Esophagus squamous epithelium (tissue), 5 donors: Measurements from ENCODE around the gene RGMA. TPM values are rescaled to one million over a fixed set of nuclear protein-coding genes. Genes with fewer than 3 reads are reported as not detected.
"Not testable (repeated sequence)": the region's sequence is repeated elsewhere in the genome, so short reads cannot be mapped to it uniquely, and the experiment has no call there.

Experiments used
- DNase-seq: peaks from one replicate; lab custom pipeline; 2025; lab: John Stamatoyannopoulos, UW
- H3K27ac ChIP-seq, 4 donors: fragments of 200-600 bp; sonication (generic); one replicate each; pipeline ENCODE4 v1.5.1; 2016 to 2019; ENCODE audit warnings: mild to moderate bottlenecking in 1 of 4
- H3K27me3 ChIP-seq, 4 donors: fragments of 200-600 bp; sonication (generic); 1 replicate in 3 of 4; 2 replicates in 1 of 4; pipeline versions ENCODE4 v1.5.1 to v1.6.0; 2017 to 2021; ENCODE audit warnings: antibody characterized with exemption in 1 of 4
- H3K36me3 ChIP-seq, 3 donors: fragments of 200-600 bp; sonication (generic); one replicate each; pipeline ENCODE4 v1.5.1; 2016 to 2019
- H3K4me1 ChIP-seq, 3 donors: fragments of 200-600 bp; sonication (generic); one replicate each; pipeline ENCODE4 v1.5.1; 2017 to 2019
- H3K4me3 ChIP-seq, 4 donors: fragments of 200-600 bp; sonication (generic); 1 replicate in 3 of 4; 2 replicates in 1 of 4; pipeline ENCODE4 v1.5.1; 2016 to 2019; ENCODE audit warnings: mild to moderate bottlenecking in 2 of 4, moderate library complexity in 1 of 4
- H3K9me3 ChIP-seq, 3 donors: fragments of 200-600 bp; sonication (generic); one replicate each; pipeline ENCODE4 v1.5.1; 2016 to 2019
- POLR2A ChIP-seq, 4 donors: fragments of 450-650 bp; IDR thresholded peaks; one replicate each; pipeline ENCODE4 v1.6.1; 2017; ENCODE audit warnings: antibody characterized with exemption in 4 of 4, mild to moderate bottlenecking in 4 of 4, moderate library complexity in 3 of 4
- WGBS, 2 donors: methylation state at CpG; one replicate each; pipeline ENCODE4 v1.1.5; 2018; 5-methylcytosine and 5-hydroxymethylcytosine counted together
- intact Hi-C: fragments of 100-400 bp; cut with DNase I; formaldehyde crosslinking; loops from one replicate; pipeline ENCODE4 v1.15.0; 2022
- total RNA-seq, 4 donors: library from RNA; depleted of rRNA; stranded (reverse); fragments of >200 nt; gene quantifications; one replicate each; pipeline ENCODE4 v1.1.0, GENCODE V29; 2016
- TF ChIP-seq, protein P1 (sequence below), 6 experiments: fragments of 450-650 bp in 4 of 6; fragments of 200-600 bp in 2 of 6; sonication (generic) in 2 of 6; IDR thresholded peaks; one replicate each; pipeline ENCODE4 v1.5.1; 2016 to 2019; ENCODE audit warnings: antibody characterized with exemption in 6 of 6, mild to moderate bottlenecking in 4 of 6, moderate library complexity in 4 of 6
- donor health status: DM: yes; HTN: yes; CAD: no.

RGMA gene
- total RNA-seq, 4 donors from 2014 or later, result 18.8 to 74.7 (median 47.1) TPM

DNA sequence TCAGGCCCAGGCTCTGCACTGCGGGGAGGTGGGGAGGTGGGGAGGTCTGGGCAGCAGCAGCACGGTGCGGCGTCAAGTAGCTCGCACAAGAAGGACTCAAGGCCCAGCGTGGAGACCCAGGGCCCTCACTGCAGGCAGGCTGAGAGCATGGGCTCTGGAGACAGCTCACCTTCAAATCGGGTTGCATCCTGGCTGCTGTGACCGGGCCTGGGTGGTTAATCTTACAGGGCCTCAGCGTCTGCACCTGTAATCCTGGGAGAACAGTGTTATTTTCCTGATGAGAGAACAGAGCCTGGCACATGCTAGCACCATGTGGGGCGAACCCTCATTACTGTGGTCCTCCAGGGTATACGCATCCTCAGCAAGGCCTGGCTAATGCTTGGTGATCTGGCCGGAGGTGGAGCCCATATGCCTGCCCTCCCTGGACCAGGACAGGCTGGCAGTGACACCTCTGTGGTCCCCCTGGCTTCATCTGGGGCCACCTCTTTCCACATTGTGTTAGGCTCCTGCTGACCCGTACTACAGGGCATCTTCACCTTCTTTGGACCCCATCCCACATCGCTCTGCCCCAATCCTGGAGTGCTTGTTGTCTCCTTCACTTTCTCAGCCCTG lies 55.5 kb downstream of the RGMA start:
- WGBS, 2 donors, result 88 to 93% methylated on average over 7 to 8 of the region's 14 CpGs
- H3K4me1 ChIP-seq, result peaks cover 40 to 59% (median 44%) of the 10 kb centered on the region in 3 donors
- H3K4me3 ChIP-seq, result no peak overlapping the region
- no peaks in the 10 kb centered on the region for H3K36me3 ChIP-seq
- DNase-seq, result no peak
- no peak for TF ChIP-seq POLR2A (IDR thresholded peaks at IDR 0.05)
- TF ChIP-seq, protein P1, sequence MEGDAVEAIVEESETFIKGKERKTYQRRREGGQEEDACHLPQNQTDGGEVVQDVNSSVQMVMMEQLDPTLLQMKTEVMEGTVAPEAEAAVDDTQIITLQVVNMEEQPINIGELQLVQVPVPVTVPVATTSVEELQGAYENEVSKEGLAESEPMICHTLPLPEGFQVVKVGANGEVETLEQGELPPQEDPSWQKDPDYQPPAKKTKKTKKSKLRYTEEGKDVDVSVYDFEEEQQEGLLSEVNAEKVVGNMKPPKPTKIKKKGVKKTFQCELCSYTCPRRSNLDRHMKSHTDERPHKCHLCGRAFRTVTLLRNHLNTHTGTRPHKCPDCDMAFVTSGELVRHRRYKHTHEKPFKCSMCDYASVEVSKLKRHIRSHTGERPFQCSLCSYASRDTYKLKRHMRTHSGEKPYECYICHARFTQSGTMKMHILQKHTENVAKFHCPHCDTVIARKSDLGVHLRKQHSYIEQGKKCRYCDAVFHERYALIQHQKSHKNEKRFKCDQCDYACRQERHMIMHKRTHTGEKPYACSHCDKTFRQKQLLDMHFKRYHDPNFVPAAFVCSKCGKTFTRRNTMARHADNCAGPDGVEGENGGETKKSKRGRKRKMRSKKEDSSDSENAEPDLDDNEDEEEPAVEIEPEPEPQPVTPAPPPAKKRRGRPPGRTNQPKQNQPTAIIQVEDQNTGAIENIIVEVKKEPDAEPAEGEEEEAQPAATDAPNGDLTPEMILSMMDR (IDR thresholded peaks at IDR 0.05), result no peak
- H3K9me3 ChIP-seq, result no peaks in the 10 kb centered on the region
- no peak overlapping the region for H3K27ac ChIP-seq
- intact Hi-C loops, result no loop called here
- H3K27me3 ChIP-seq, result no peaks in the 10 kb centered on the region

DNA sequence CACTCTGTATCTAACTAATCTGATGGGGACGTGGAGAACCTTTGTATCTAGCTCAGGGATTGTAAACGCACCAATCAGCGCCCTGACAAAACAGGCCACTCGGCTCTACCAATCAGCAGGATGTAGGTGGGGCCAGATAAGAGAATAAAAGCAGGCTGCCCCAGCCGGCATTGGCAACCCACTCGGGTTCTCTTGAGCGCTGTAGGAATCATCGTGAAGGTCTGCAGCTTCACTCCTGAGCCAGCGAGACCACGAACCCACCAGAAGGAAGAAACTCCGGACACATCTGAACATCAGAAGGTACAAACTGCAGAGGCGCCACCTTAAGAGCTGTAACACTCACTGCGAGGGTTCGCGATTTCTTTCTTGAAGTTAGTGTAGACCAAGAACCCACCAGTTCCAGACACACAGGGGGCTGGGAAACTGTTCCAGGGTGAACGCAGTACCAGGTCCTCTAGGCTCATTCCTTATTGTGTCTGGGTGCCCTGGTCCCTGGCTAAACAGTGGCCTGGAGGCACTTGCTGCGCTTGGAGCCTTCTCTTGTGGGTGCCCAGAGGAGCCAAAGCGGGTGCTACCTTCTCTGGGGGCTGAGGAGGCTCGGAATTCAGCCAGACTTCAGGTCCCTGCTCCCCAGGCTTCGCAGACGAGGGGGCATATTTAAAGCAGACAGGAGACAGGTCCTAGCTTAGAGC lies 56.4 kb downstream of the RGMA start:
- 85 to 95% methylated on average over 13 to 16 of the region's 21 CpGs for WGBS, 2 donors
- intact Hi-C loops, H3K36me3 ChIP-seq, H3K27ac ChIP-seq, H3K27me3 ChIP-seq, DNase-seq, H3K4me3 ChIP-seq, H3K9me3 ChIP-seq: not testable (repeated sequence)
- peaks cover 40 to 61% (median 46%) of the 10 kb centered on the region in 3 donors for H3K4me1 ChIP-seq

DNA sequence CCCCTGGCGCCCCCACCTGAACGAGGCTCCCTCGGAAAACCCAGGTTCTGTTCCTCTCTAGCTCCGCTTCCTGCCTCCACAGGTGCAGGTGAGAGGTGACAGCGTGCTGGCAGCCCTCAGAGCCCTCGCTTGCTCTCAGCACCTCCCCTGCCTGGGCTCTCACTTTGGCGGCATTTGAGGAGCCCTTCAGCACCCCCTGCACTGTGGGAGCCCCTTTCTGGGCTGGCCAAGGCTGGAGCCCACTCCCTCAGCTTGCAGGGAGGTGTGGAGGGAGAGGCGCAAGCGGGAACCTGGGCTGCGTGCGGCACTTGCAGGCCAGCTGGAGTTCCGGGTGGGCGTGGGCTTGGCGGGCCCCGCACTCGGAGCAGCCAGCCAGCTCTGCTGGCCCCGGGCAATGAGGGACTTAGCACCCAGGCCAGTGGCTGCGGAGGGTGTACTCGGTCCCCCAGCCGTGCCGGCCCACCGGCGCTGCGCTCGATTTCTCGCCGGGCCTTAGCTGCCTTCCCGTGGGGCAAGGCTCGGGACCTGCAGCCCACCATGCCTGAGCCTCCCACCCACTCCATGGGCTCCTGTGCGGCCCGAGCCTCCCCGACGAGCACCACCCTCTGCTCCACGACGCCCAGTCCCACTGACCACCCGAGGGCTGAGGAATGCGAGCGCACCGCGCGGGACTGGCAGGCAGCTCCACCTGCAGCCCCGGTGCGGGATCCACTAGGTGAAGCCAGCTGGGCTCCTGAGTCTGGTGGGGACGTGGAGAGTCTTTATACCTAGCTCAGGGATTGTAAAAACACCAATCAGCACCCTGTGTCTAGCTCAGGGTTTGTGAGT lies 57.2 kb downstream of the RGMA start:
- peaks cover 38 to 61% (median 46%) of the 10 kb centered on the region in 3 donors for H3K4me1 ChIP-seq
- H3K27ac ChIP-seq, H3K27me3 ChIP-seq, H3K9me3 ChIP-seq, H3K36me3 ChIP-seq, DNase-seq, H3K4me3 ChIP-seq, intact Hi-C loops: not testable (repeated sequence)
- WGBS, 2 donors, result 94% methylated on average over 14 of the region's 44 CpGs; no CpG with 5 or more reads in 1 of the 2 donors

DNA sequence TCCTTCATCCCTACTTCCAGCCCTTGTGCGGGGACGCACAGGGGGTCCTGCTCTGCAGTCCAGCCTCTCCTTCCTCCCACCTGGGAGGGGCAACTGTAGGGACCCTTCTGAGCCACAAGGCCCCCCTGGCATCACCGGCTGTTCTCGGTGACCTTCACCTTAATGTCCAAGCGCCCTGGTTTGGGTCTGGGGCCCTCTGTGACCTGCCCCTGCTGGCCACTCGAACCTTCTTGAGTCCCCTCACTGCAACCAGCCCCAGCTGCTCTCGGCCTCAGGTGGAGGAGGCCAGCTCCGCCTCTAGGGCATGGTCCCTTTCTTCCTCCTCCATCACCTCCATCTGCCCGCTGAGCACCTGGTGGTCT lies 57.9 kb downstream of the RGMA start:
- intact Hi-C loops, result no loop called here
- Histone ChIP-seq H3K4me1 (peaks cover 40 to 61% (median 49%) of the 10 kb centered on the region in 3 donors), H3K36me3 (peaks cover 0 to 8% (median 7%) of the 10 kb centered on the region in 3 donors), H3K4me3 (no peak overlapping the region), H3K27me3 (no peaks in the 10 kb centered on the region), H3K27ac (peak overlapping the region in 3 of 4 donors; percentile 90 to 95 (median 94)), H3K9me3 (no peaks in the 10 kb centered on the region)
- 27 to 65% methylated on average over 3 to 9 of the region's 9 CpGs for WGBS, 2 donors
- no peak for TF ChIP-seq POLR2A (IDR thresholded peaks at IDR 0.05)
- TF ChIP-seq, protein P1 (IDR thresholded peaks at IDR 0.05), result no peak
- no peak for DNase-seq

DNA sequence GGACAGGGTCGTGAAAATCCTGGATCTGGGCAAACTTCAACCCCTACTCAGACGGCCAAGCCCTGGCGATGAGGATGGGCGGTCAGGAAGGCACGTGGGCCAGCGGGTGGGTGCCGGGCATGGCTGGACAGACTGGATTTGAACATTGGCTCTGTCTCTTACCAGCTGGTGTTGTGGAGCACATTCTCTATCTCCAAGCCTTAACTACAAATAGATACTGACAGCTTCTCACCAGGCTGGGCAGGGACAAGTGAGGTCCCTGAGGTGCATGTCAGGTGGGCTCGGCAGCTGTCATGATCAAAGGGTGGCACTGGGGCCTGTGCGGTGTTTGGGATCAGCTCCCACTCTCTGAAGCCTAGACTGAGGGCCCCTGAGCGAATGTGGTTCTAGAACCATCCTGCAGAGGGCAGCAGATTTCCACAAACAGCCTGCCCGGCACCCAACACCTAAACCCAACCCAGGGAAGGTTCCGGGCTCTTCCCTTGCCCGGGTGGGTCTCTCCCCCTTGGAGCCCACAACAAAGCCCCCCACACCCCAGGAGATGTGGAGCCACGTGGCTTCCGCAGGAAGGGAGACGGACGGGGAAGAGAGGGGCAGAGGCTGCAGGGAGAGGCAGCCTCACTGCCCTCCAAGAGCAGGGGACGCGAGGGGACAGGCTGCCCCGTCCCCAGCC lies 58.4 kb downstream of the RGMA start:
- H3K36me3 ChIP-seq, result peaks cover 0 to 13% (median 11%) of the 10 kb centered on the region in 3 donors
- H3K4me1 ChIP-seq, result peaks cover 41 to 61% (median 49%) of the 10 kb centered on the region in 3 donors
- intact Hi-C loops, result no loop called here
- TF ChIP-seq POLR2A (IDR thresholded peaks at IDR 0.05), result no peak
- TF ChIP-seq, protein P1 (IDR thresholded peaks at IDR 0.05), result peak; percentile 35 to 94 (median 88)
- no peaks in the 10 kb centered on the region for H3K27me3 ChIP-seq
- 20 to 29% methylated on average over 10 to 12 of the region's 20 CpGs for WGBS, 2 donors
- no peaks in the 10 kb centered on the region for H3K9me3 ChIP-seq
- peak overlapping the region; percentile 90 to 95 (median 92) for H3K27ac ChIP-seq
- DNase-seq, result no peak
- H3K4me3 ChIP-seq, result no peak overlapping the region
